OCI-LY1 (cell line): Measurements from ENCODE around the gene EXOC6.

Experiments
- H2AFZ ChIP-seq: fragments of 200-600 bp; sonication (generic), shearing (Covaris generic); 2 replicates; pipeline ENCODE4 v1.6.0; 2014; ENCODE audit warnings: antibody characterized with exemption, mild to moderate bottlenecking, low read length
- H3F3A ChIP-seq: fragments of 200-600 bp; sonication (generic), shearing (Covaris generic); 2 replicates; pipeline ENCODE4 v1.6.0; 2014; ENCODE audit warnings: mild to moderate bottlenecking, antibody characterized with exemption, low read length, moderate library complexity; ENCODE audit not compliant: insufficient read depth
- H3K27ac ChIP-seq: fragments of 200-600 bp; sonication (generic); 2 replicates; pipeline ENCODE4 v1.5.1; 2014; ENCODE audit warnings: low read length, mixed run types, mild to moderate bottlenecking, low read depth; ENCODE audit not compliant: poor library complexity, severe bottlenecking
- H3K27me3 ChIP-seq: fragments of 200-600 bp; sonication (generic); 2 replicates; pipeline ENCODE4 v1.6.0; 2014; ENCODE audit warnings: antibody characterized with exemption, mild to moderate bottlenecking, low read length, moderate library complexity; ENCODE audit not compliant: insufficient read depth
- H3K36me3 ChIP-seq: fragments of 200-600 bp; sonication (generic); 2 replicates; pipeline ENCODE4 v1.6.1; 2014; ENCODE audit warnings: mild to moderate bottlenecking, antibody characterized with exemption, low read length, moderate library complexity, mixed read lengths; ENCODE audit not compliant: insufficient read depth
- H3K4me1 ChIP-seq: fragments of 200-600 bp; sonication (generic); 2 replicates; pipeline ENCODE4 v1.5.1; 2014; ENCODE audit warnings: mild to moderate bottlenecking, low read length, moderate library complexity; ENCODE audit not compliant: insufficient read depth, severe bottlenecking
- H3K4me2 ChIP-seq: fragments of 200-600 bp; sonication (generic), shearing (Covaris generic); 2 replicates; pipeline ENCODE4 v1.6.1; 2014; ENCODE audit warnings: low read length
- H3K4me3 ChIP-seq: fragments of 200-600 bp; sonication (generic); 2 replicates; pipeline ENCODE4 v1.5.1; 2014; ENCODE audit warnings: low read length, low read depth, mild to moderate bottlenecking, mixed read lengths; ENCODE audit not compliant: poor library complexity, severe bottlenecking
- H3K79me2 ChIP-seq: fragments of 200-600 bp; shearing (Covaris generic); 2 replicates; pipeline ENCODE4 v1.6.1; 2016; ENCODE audit warnings: mixed run types, low read length, mixed read lengths; ENCODE audit not compliant: insufficient read depth
- H3K9ac ChIP-seq: fragments of 200-600 bp; sonication (generic), shearing (Covaris generic); 2 replicates; pipeline ENCODE4 v1.6.1; 2014; ENCODE audit warnings: mild to moderate bottlenecking, low read length, mixed read lengths
- H3K9me2 ChIP-seq: fragments of 200-600 bp; sonication (generic), shearing (Covaris generic); 2 replicates; pipeline ENCODE4 v1.6.1; 2014; ENCODE audit warnings: low read depth, mild to moderate bottlenecking, low read length, mixed read lengths
- H3K9me3 ChIP-seq: fragments of 200-600 bp; shearing (Covaris generic); 2 replicates; pipeline ENCODE4 v1.6.1; 2014; ENCODE audit warnings: low read length, mixed read lengths
- H4K20me1 ChIP-seq: fragments of 200-600 bp; sonication (generic), shearing (Covaris generic); 2 replicates; pipeline ENCODE4 v1.6.0; 2016; ENCODE audit warnings: mild to moderate bottlenecking, low read length; ENCODE audit not compliant: insufficient read depth
- CTCF ChIP-seq: fragments of 200-600 bp; sonication (generic), shearing (Covaris generic); IDR thresholded peaks from 2 replicates; pipeline ENCODE4 v1.5.1; 2017; ENCODE audit warnings: mild to moderate bottlenecking, antibody characterized with exemption, low read length, moderate library complexity, mixed read lengths
- EZH2 ChIP-seq: fragments of 200-600 bp; sonication (generic), shearing (Covaris generic); IDR thresholded peaks from 2 replicates; pipeline ENCODE4 v1.8.0; 2017; ENCODE audit warnings: borderline replicate concordance, mixed run types, mild to moderate bottlenecking, antibody characterized with exemption, low read length, moderate library complexity, mixed read lengths

EXOC6 gene

GRCh38 chr10:93066544-93066913 is 218.2 kb downstream of the EXOC6 start:
- Histone ChIP-seq H4K20me1 (no peaks in the 10 kb centered on the region), H3K36me3 (no peaks in the 10 kb centered on the region), H3K9me3 (no peaks in the 10 kb centered on the region), H3K4me1 (peaks cover 7% of the 10 kb centered on the region), H3F3A (no peaks in the 10 kb centered on the region), H3K4me2 (no peak overlapping the region), H3K4me3 (no peak overlapping the region), H2AFZ (no peak overlapping the region), H3K27ac (no peak overlapping the region), H3K9ac (no peak overlapping the region), H3K27me3 (no peaks in the 10 kb centered on the region), H3K9me2 (no peaks in the 10 kb centered on the region), H3K79me2 (no peaks in the 10 kb centered on the region)
- TF ChIP-seq EZH2: no peak
- no peak for TF ChIP-seq CTCF

- Histone ChIP-seq H3K36me3 (no peaks in the 10 kb centered on the region), H3K9me2 (no peaks in the 10 kb centered on the region), H3K4me2 (no peak overlapping the region), H3K4me3 (no peak overlapping the region), H3K9me3 (no peaks in the 10 kb centered on the region), H3K27me3 (no peaks in the 10 kb centered on the region), H3F3A (no peaks in the 10 kb centered on the region), H3K4me1 (no peaks in the 10 kb centered on the region), H4K20me1 (no peaks in the 10 kb centered on the region), H3K79me2 (no peaks in the 10 kb centered on the region), H2AFZ (no peak overlapping the region), H3K27ac (no peak overlapping the region), H3K9ac (no peak overlapping the region)
- TF ChIP-seq EZH2 (no peak), CTCF (no peak)
These were observed 219.4 kb downstream of the EXOC6 start for GRCh38 chr10:93067443-93068365.

DNA sequence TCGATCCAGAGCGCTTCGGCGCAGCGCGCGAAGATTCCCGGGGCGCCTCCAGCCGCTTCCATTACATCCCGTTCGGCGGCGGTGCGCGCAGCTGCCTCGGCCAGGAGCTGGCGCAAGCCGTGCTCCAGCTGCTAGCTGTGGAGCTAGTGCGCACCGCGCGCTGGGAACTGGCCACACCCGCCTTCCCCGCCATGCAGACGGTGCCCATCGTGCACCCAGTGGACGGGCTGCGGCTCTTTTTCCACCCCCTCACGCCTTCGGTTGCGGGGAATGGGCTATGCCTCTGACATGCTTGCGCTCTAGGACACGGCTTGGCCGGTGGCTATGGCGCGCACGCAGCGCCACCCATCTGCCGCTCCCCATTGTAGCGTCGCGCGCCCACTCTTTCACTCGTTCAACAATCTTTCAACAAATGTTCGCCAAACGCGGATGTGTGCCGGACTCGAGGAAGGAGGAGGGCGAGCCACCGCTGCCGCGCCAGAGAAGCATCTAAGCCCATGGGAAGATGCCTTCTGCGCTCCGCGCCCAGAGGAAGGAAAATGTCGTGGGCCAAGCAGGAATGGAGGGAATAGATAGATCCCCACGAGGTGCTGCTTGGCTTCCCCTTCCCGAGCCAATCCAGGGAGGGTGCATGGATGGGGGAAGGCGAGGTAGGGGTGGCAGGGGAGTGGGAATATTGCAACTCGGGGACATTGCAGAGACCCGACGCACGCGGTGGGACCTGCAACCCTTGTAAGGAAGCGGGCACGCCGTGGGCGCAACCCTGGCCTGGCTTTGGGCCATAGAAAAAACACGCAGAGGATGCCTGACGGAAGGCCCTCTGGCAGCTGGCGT is 220.3 kb downstream of the EXOC6 start:
- Histone ChIP-seq H3K79me2 (no peaks in the 10 kb centered on the region), H3K36me3 (no peaks in the 10 kb centered on the region), H3K4me3 (no peak overlapping the region), H2AFZ (no peak overlapping the region), H3K27me3 (no peaks in the 10 kb centered on the region), H3K9ac (no peak overlapping the region), H3K9me3 (no peaks in the 10 kb centered on the region), H3F3A (no peaks in the 10 kb centered on the region), H3K27ac (no peak overlapping the region), H3K4me1 (no peaks in the 10 kb centered on the region), H3K9me2 (no peaks in the 10 kb centered on the region), H3K4me2 (no peak overlapping the region), H4K20me1 (no peaks in the 10 kb centered on the region)
- TF ChIP-seq EZH2 (no peak), CTCF (no peak)
